Activated CD4-positive, alpha-beta memory T cell treated with anti-CD3 and anti-CD28 coated beads, Interleukin-2, amount 10 ng/mL, durations not matched to agents 7 days and 5 days (primary cell): ENCODE measurements around the gene SYNGR4. TPM values are rescaled to one million over a fixed set of nuclear protein-coding genes. Genes with fewer than 3 reads are reported as not detected.
"Not testable (repeated sequence)": the region's sequence is repeated elsewhere in the genome, so short reads cannot be mapped to it uniquely, and the experiment has no call there.

Source experiments
- CTCF ChIA-PET: fragments of 350-600 bp; sonication (Branson Sonifier 250); formaldehyde crosslinking; loops from one replicate; lab custom pipeline; 2021; ENCODE audit warnings: antibody characterized with exemption, inconsistent platforms; lab: Charles Lee
- POLR2A ChIA-PET: fragments of 350-600 bp; sonication (Branson Sonifier 250); formaldehyde crosslinking; loops from one replicate; lab custom pipeline; 2021; ENCODE audit warnings: antibody characterized with exemption; lab: Charles Lee
- DNase-seq: peaks from one replicate; pipeline ENCODE4 v3.0.0-alpha.2; 2020
- H3K27ac Mint-ChIP-seq: one replicate; pipeline ENCODE4 v1.8.0; 2021; ENCODE audit warnings: mild to moderate bottlenecking, mixed read lengths
- H3K27me3 Mint-ChIP-seq: one replicate; pipeline ENCODE4 v1.8.0; 2021; ENCODE audit warnings: mixed read lengths
- H3K36me3 Mint-ChIP-seq: one replicate; pipeline ENCODE4 v1.8.0; 2021; ENCODE audit warnings: low read depth, mixed read lengths
- H3K4me1 Mint-ChIP-seq: one replicate; pipeline ENCODE4 v1.8.0; 2021; ENCODE audit warnings: mixed read lengths
- H3K4me3 Mint-ChIP-seq: one replicate; pipeline ENCODE4 v1.8.0; 2021; ENCODE audit warnings: mild to moderate bottlenecking, mixed read lengths
- H3K9me3 Mint-ChIP-seq: one replicate; pipeline ENCODE4 v1.8.0; 2021; ENCODE audit warnings: mixed read lengths
- total RNA-seq, 2 experiments: library from RNA; stranded (reverse); gene quantifications; one replicate each; pipeline ENCODE4 v1.2.3, GENCODE V29; 2021

SYNGR4 gene
- total RNA-seq, 2 experiments from 2014 or later: 0.28 TPM; not detected in 1

DNA sequence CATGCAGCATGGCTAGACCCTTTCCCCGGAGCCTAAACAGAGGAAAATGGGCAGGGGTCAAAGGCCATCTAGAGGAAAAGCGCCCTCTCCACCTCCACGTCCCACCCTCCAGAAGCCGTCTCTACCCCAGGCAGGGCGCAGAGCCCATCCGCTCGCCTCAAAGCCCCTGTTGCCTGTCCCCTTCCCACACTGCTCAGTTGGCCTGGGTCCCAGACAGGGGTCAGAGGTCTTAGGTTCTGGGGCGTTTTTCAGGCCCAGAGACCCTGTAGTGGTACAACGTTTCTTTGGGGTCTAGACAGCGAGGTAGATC, 712 bp upstream of the SYNGR4 start:
- no peaks in the 10 kb centered on the region for H3K36me3 Mint-ChIP-seq
- ChIA-PET POLR2A (interaction anchor here (0.7 to 3.3 kb wide), 17 partner anchors 8 to 253 kb away, joined by 3 to 48 read pairs (median 4); partner anchors contain the start of genes EMP3, GRWD1, KDELR1 and PLA2G4C), CTCF (interaction anchor here (0.8 to 3.8 kb wide), 16 partner anchors 13 to 879 kb away, joined by 3 to 53 read pairs (median 5); partner anchors contain the start of genes GRIN2D, GYS1, KDELR1 and KPTN)
- peaks cover 22% of the 10 kb centered on the region for H3K4me1 Mint-ChIP-seq
- H3K27me3 Mint-ChIP-seq: no peaks in the 10 kb centered on the region
- DNase-seq: no peak
- peak overlapping the region; percentile 82 for H3K4me3 Mint-ChIP-seq
- no peaks in the 10 kb centered on the region for H3K9me3 Mint-ChIP-seq
- peak overlapping the region; percentile 95 for H3K27ac Mint-ChIP-seq

DNA sequence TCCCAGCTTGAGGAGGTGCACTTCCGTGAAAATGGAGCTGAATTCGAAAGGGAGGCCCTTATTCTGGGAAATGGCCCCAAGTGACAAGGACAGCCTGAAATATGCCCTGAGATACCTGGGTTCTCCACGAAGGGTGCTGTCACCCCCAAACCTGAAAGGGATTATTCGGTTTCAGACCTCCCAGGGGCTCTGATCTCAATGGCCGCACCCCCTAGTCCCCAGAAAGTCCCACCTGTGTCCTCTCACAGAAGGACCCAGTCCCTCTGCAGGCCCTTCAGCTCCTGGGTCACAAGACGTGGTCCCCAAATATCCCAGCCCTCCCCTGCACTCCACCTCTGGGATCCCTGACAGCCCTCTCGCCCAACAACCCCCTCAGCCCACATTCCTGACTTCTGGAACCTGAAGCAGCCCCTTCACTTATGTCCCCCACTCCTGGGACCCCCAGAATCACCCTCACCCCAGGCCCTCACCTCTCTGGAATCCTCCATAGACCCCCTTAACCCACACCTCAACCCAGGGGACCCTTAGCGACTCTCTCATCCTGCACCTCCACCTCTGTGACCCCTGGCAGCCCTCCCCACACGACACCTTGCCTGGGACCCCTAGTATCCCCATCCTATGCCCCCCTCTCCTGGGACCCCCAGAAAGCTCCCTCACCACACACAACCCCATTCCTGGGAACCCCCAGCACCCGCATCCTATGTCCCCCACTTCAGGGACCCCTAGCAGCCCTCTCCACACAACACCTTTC, 606 bp downstream of the SYNGR4 start:
- H3K27me3 Mint-ChIP-seq: no peaks in the 10 kb centered on the region
- DNase-seq: no peak
- CTCF ChIA-PET: interaction anchor here (0.6 to 3.8 kb wide), 16 partner anchors 12 to 880 kb away, joined by 3 to 53 read pairs (median 6); partner anchors contain the start of genes GYS1, KDELR1, KPTN and RUVBL2
- H3K9me3 Mint-ChIP-seq: no peaks in the 10 kb centered on the region
- no peaks in the 10 kb centered on the region for H3K36me3 Mint-ChIP-seq
- H3K4me1 Mint-ChIP-seq: peaks cover 22% of the 10 kb centered on the region
- peak overlapping the region; percentile 82 for H3K4me3 Mint-ChIP-seq
- peak overlapping the region; percentile 95 for H3K27ac Mint-ChIP-seq
- POLR2A ChIA-PET: interaction anchor here (0.8 to 3.3 kb wide), 15 partner anchors 9 to 252 kb away, joined by 3 to 48 read pairs (median 4); partner anchors contain the start of genes EMP3, GRWD1 and KDELR1

DNA sequence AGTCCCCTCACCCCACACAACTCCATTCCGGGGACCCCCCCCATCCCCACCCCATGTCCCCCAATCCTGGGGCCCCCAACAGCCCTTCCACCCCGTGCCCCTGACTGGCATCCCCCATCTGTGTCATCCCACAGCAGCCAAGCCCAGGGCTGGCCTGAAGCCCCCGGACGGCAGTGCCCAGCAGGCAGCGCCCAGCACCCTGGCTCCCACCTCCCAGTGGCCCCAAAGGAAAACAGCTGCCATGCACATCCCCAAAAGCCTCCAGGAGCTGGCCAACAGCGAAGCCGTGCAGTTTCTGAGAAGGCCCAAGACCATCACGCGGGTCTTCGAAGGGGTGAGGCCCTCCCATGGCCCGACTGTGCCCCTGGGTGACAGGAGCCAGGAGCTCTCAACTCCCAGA, 1.4 kb downstream of the SYNGR4 start:
- Mint-ChIP-seq H3K4me1 (peaks cover 22% of the 10 kb centered on the region), H3K9me3 (no peaks in the 10 kb centered on the region), H3K27me3 (no peaks in the 10 kb centered on the region), H3K4me3 (no peak overlapping the region), H3K27ac (no peak overlapping the region), H3K36me3 (no peaks in the 10 kb centered on the region)
- no peak for DNase-seq
- CTCF ChIA-PET: interaction anchor here (3.8 kb wide), 1 partner anchor 26 kb away, joined by 53 read pairs; the partner anchor contains the start of gene KDELR1
- POLR2A ChIA-PET: interaction anchor here (0.7 to 3.3 kb wide), 2 partner anchors 26 to 40 kb away, joined by 4 to 19 read pairs; partner anchors contain the start of genes EMP3 and KDELR1

DNA sequence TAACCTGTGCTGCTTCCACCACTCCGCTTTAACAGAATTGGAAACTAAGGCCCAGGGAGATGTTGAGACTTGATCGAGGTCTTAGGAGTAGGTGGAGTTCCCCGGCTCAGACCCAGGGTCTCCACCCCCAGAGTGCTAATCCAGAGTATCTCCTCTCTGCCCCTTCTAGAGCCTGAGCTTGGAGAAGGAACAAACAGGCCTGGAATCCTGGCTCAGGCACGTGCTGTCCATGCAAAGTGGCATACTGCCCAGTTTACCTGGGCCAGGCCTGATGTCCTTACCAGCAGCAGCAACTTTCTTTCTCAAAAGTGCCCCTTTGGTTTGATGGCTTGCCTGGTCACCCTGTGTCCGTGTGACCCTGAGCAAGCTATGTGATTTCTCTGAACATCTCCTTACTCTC, 3.7 kb downstream of the SYNGR4 start:
- no peak overlapping the region for H3K27ac Mint-ChIP-seq
- no peaks in the 10 kb centered on the region for H3K27me3 Mint-ChIP-seq
- H3K36me3 Mint-ChIP-seq: no peaks in the 10 kb centered on the region
- H3K9me3 Mint-ChIP-seq: no peaks in the 10 kb centered on the region
- ChIA-PET POLR2A (no interaction called here), CTCF (no interaction called here)
- no peak for DNase-seq
- no peak overlapping the region for H3K4me3 Mint-ChIP-seq
- peaks cover 14% of the 10 kb centered on the region for H3K4me1 Mint-ChIP-seq

DNA sequence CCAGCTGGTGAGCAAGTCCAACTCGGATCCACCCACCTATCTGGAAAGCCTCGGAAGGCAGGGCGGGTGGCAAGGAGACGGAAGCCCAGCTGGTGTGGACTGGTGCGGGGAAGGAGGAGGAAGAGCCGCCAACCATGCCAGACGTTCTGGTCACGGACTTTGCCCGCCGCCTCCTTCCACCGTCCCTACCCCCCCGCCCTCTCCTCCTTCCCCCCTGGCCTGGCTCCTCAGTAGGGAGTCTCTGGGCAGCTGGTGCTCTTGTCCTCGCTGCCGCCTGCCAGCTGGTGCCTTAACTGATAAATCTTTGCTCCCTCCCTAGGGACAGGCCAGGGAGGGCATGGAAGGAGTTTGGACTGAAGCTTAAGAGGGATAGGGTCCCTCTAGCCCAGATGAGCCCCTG, 4.8 kb downstream of the SYNGR4 start:
- Mint-ChIP-seq H3K9me3 (no peaks in the 10 kb centered on the region), H3K4me3 (no peak overlapping the region), H3K4me1 (peaks cover 10% of the 10 kb centered on the region), H3K27ac (no peak overlapping the region), H3K27me3 (no peaks in the 10 kb centered on the region), H3K36me3 (no peaks in the 10 kb centered on the region)
- POLR2A ChIA-PET: no interaction called here
- CTCF ChIA-PET: no interaction called here
- DNase-seq: no peak

DNA sequence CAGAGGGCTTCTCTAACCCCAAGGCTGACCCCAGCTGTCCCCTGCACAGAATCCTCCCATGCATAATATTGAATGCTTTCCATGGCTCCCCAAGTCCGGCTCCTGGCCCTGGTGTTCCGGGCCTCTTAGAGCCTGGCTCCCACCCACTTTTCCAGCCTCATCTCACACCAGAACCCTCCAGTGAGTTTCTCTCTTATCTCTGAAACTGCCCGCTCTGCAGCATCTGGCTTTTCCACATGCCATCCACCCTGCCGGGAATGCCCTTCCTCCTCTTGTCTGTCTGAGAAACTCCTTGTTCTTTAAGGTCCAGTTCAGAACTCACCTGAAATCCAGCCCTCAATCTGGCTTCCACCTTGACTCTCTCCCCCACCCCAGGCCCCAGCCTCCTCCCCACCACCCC, 6.8 kb downstream of the SYNGR4 start:
- DNase-seq: no peak
- POLR2A ChIA-PET: no interaction called here
- no peaks in the 10 kb centered on the region for H3K36me3 Mint-ChIP-seq
- no peaks in the 10 kb centered on the region for H3K27me3 Mint-ChIP-seq
- no peak overlapping the region for H3K27ac Mint-ChIP-seq
- no peaks in the 10 kb centered on the region for H3K9me3 Mint-ChIP-seq
- CTCF ChIA-PET: no interaction called here
- H3K4me1 Mint-ChIP-seq: no peaks in the 10 kb centered on the region
- no peak overlapping the region for H3K4me3 Mint-ChIP-seq

DNA sequence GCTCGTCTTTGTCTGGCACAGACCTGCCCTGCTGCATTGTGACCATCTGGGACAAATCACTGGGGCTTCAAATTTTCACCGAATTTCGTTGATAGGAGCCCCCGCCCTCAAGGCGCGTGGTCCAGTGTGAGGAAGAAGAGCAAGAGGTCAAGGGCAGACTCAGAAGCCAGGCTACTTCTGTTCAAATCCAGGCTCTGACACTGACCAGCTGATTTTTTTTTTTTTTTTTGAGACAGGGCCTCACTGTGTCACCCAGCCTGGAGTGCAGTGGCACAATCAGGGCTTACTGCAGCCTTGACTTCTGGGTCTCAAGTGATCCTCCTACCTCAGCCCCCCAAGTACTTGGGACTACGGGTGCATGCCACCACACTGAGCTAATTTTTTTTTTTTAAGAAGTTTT, 7.2 kb downstream of the SYNGR4 start:
- Mint-ChIP-seq H3K27ac (no peak overlapping the region), H3K36me3 (no peaks in the 10 kb centered on the region), H3K4me1 (no peaks in the 10 kb centered on the region), H3K4me3 (no peak overlapping the region), H3K27me3 (no peaks in the 10 kb centered on the region), H3K9me3 (no peaks in the 10 kb centered on the region)
- no peak for DNase-seq
- POLR2A ChIA-PET: interaction anchor here (1.0 kb wide), 1 partner anchor 8 kb away, joined by 3 read pairs; the partner anchor contains the start of gene TMEM143
- CTCF ChIA-PET: interaction anchor here (0.7 to 1.1 kb wide), 2 partner anchors 20 to 39 kb away, joined by 3 to 4 read pairs; partner anchors contain the start of gene KDELR1

DNA sequence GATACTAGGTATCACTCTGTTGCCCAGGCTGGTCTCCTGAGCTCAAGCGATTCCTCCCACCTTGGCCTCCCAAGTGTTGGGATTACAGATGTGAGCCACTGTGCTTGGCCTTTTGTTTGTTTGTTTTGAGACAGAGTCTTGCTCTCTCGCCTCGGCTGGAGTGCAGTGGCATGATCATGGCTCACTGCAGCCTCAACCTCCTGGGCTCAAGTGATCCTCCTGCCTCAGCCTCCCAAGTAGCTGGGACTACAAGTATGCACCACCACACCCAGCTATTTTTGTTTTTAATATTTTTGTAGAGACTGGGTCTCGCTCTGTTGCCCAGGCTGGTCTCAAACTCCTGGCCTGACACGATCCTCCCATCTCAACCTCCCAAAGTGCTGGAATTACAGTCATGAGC, 7.6 kb downstream of the SYNGR4 start:
- ChIA-PET CTCF (interaction anchor here (0.7 to 1.1 kb wide), 2 partner anchors 20 to 39 kb away, joined by 3 to 4 read pairs; partner anchors contain the start of gene KDELR1), POLR2A (interaction anchor here (1.0 kb wide), 1 partner anchor 8 kb away, joined by 3 read pairs; the partner anchor contains the start of gene TMEM143)
- H3K4me1 Mint-ChIP-seq, H3K36me3 Mint-ChIP-seq, H3K9me3 Mint-ChIP-seq, DNase-seq, H3K4me3 Mint-ChIP-seq, H3K27me3 Mint-ChIP-seq, H3K27ac Mint-ChIP-seq: not testable (repeated sequence)

DNA sequence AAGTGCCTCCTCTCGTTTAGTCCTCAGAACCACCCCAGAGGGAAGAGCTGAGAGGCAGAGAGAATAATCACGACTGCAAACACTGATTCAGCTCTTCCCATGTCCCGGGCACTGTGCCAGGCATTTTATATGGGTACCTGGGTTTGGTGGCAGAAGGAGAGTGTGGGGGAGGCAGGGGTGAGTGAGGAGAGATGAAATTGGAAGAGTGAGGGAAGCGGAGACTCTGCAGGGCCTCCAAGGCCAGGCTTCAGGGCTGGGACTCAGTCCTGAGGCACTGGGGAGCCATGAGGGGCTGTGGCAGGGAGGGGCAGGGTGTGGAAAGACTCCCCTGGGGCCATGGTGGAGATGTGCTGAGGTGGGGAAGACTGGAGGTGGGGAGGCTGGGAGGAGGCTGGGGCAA, 8.7 kb downstream of the SYNGR4 start:
- H3K36me3 Mint-ChIP-seq: no peaks in the 10 kb centered on the region
- ChIA-PET POLR2A (interaction anchor here (1.9 kb wide), 1 partner anchor 9 kb away, joined by 8 read pairs; the partner anchor contains the start of genes SYNGR4 and TMEM143), CTCF (interaction anchor here (0.9 kb wide), 1 partner anchor 19 kb away, joined by 4 read pairs; the partner anchor contains the start of gene KDELR1)
- no peaks in the 10 kb centered on the region for H3K4me1 Mint-ChIP-seq
- H3K9me3 Mint-ChIP-seq: no peaks in the 10 kb centered on the region
- H3K4me3 Mint-ChIP-seq: no peak overlapping the region
- no peaks in the 10 kb centered on the region for H3K27me3 Mint-ChIP-seq
- no peak for DNase-seq
- no peak overlapping the region for H3K27ac Mint-ChIP-seq

DNA sequence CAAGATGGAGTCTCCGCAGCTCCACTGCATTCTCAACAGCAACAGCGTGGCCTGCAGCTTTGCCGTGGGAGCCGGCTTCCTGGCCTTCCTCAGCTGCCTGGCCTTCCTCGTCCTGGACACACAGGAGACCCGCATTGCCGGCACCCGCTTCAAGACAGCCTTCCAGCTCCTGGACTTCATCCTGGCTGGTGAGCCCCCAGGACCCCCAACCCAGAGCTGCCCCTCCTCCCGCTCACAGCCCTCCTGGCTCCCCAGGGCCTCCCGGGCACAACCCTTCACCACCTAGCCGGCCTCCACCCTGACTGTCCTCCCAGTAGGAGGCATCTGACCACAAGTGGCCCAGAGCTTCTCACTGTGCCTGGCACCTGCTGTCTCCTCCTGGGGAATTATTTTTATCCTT, 9.4 kb downstream of the SYNGR4 start:
- Mint-ChIP-seq H3K27ac (no peak overlapping the region), H3K36me3 (no peaks in the 10 kb centered on the region), H3K4me1 (no peaks in the 10 kb centered on the region), H3K9me3 (no peaks in the 10 kb centered on the region), H3K4me3 (no peak overlapping the region), H3K27me3 (no peaks in the 10 kb centered on the region)
- ChIA-PET CTCF (interaction anchor here (0.9 kb wide), 1 partner anchor 18 kb away, joined by 4 read pairs; the partner anchor contains the start of gene KDELR1), POLR2A (interaction anchor here (1.9 kb wide), 1 partner anchor 10 kb away, joined by 8 read pairs; the partner anchor contains the start of genes SYNGR4 and TMEM143)
- no peak for DNase-seq

DNA sequence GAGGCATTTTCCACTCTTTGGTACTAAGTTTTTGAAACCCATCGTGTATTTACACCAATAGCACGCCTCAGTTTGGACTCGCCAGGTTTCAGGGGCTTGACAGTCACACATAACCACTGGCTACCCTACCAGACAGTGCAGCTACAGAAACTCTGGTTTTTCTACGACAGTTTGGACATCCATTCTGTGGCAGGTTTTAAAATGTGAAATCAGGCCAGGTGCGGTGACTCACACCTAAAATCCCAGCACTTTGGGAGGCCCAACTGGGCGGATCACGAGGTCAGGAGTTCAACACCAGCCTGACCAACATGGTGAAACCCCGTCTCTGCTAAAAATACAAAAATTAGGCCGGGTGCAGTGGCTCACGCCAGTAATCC, 14.0 kb downstream of the SYNGR4 start:
- no peaks in the 10 kb centered on the region for H3K27me3 Mint-ChIP-seq
- H3K27ac Mint-ChIP-seq: no peak overlapping the region
- H3K4me3 Mint-ChIP-seq: no peak overlapping the region
- no peak for DNase-seq
- CTCF ChIA-PET: interaction anchor here (0.7 kb wide), 1 partner anchor 36 kb away, joined by 4 read pairs; no protein-coding TSS in a partner anchor
- H3K9me3 Mint-ChIP-seq: no peaks in the 10 kb centered on the region
- POLR2A ChIA-PET: no interaction called here
- H3K4me1 Mint-ChIP-seq: no peaks in the 10 kb centered on the region
- peaks cover 15% of the 10 kb centered on the region for H3K36me3 Mint-ChIP-seq

DNA sequence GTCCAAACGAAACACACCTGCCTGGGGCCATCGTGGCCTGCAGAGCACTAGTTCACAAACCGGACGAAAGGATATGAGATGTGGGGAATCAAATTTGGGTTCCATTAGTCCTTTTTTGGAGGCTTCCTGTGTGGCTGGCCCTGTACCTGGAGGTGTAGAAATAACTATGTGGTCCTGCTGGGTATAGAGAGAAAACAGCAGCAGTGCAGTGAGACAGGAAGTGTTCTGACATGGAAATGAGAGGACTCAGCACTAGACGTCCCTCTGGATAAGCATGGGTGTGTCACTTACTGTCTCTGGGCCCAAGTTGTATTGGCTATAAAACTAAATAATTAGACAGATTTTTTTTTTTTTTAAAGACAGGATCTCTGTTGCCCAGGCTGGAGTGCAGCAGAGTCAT, 14.9 kb downstream of the SYNGR4 start:
- no peak overlapping the region for H3K27ac Mint-ChIP-seq
- H3K27me3 Mint-ChIP-seq: no peaks in the 10 kb centered on the region
- ChIA-PET POLR2A (interaction anchor here (0.6 kb wide), 1 partner anchor 45 kb away, joined by 3 read pairs; no protein-coding TSS in a partner anchor), CTCF (interaction anchor here (0.8 kb wide), 1 partner anchor 65 kb away, joined by 3 read pairs; no protein-coding TSS in a partner anchor)
- no peak overlapping the region for H3K4me3 Mint-ChIP-seq
- no peaks in the 10 kb centered on the region for H3K4me1 Mint-ChIP-seq
- DNase-seq: no peak
- H3K36me3 Mint-ChIP-seq: peaks cover 22% of the 10 kb centered on the region
- H3K9me3 Mint-ChIP-seq: no peaks in the 10 kb centered on the region
